HepG2 (cell line): ENCODE results near the gene MRPL14. TPM values are rescaled to one million over a fixed set of nuclear protein-coding genes. Genes with fewer than 3 reads are reported as not detected.

Source experiments
- ATAC-seq: fragments of 200-7000 bp; cut with Tn5 transposase; 3 replicates; pipeline ENCODE4 v1.9.1; 2020; ENCODE audit warnings: mild to moderate bottlenecking, moderate library complexity
- BruUV-seq: library from RNA; stranded (reverse); fragments of 400-500 nt; replicated peaks from 2 replicates; lab custom pipeline; 2021; lab: Mats Ljungman, UMichigan
- CTCF ChIA-PET: fragments of 300-600 bp; formaldehyde crosslinking; extraction: SDS; loops from one replicate; lab custom pipeline; 2021; ENCODE audit warnings: low total read pairs, inconsistent platforms, low intra/inter-chr PET ratio; lab: Yijun Ruan, JAX
- POLR2A ChIA-PET: fragments of 350-600 bp; sonication (Branson Sonifier 250); formaldehyde crosslinking; loops from one replicate; lab custom pipeline; 2020; ENCODE audit warnings: antibody characterized with exemption, inconsistent platforms; lab: Yijun Ruan, JAX
- DNase-seq: peaks from one replicate; pipeline ENCODE4 v3.0.0-alpha.2; 2015; ENCODE audit warnings: low spot score
- FAIRE-seq: peaks from 3 replicates; lab custom pipeline; 2011; peaks lifted over from hg19 to GRCh38; lab: Jason Lieb, UNC
- H2AFZ ChIP-seq: one replicate; pipeline ENCODE4 v1.6.1; 2011; ENCODE audit warnings: low read length, inconsistent platforms
- H3K27ac ChIP-seq: fragments of 300-600 bp; 3 replicates; pipeline ENCODE4 v1.8.0; 2011; ENCODE audit warnings: mixed run types, mild to moderate bottlenecking, mixed read lengths, low read length, inconsistent platforms; ENCODE audit not compliant: insufficient read depth; ENCODE audit errors: extremely low read length
- H3K27me3 ChIP-seq, 2 experiments: fragments of 200-600 bp in 1 of 2; 2 replicates in 1 of 2; 3 replicates in 1 of 2; pipeline versions ENCODE4 v1.6.0 to v1.8.0; 2011; ENCODE audit warnings: low read length in 2 of 2, mild to moderate bottlenecking in 2 of 2, moderate library complexity in 2 of 2, inconsistent platforms in 1 of 2; ENCODE audit not compliant: insufficient read depth in 2 of 2, control insufficient read depth in 1 of 2
- H3K36me3 ChIP-seq, 2 experiments: fragments of 200-600 bp in 1 of 2; replicated peaks in 1 of 2; 2 replicates in 1 of 2; 3 replicates in 1 of 2; pipeline versions ENCODE4 v1.5.1 to v1.8.0; 2011; ENCODE audit warnings: low read length in 2 of 2, inconsistent platforms in 1 of 2; ENCODE audit not compliant: insufficient read depth in 2 of 2, control insufficient read depth in 1 of 2
- H3K4me1 ChIP-seq: 2 replicates; pipeline ENCODE4 v1.5.1; 2012; ENCODE audit warnings: low read length, inconsistent platforms; ENCODE audit not compliant: insufficient read depth
- H3K4me2 ChIP-seq: 2 replicates; pipeline ENCODE4 v1.6.0; 2011; ENCODE audit warnings: low read depth, low read length, inconsistent platforms
- H3K4me3 ChIP-seq, 3 experiments: fragments of 200-600 bp in 1 of 3; sonication (generic), shearing (Covaris generic) in 1 of 3; replicated peaks in 1 of 3; 2 replicates each; pipeline ENCODE4 v1.5.1; 2011 to 2016; ENCODE audit warnings: low read length in 3 of 3, inconsistent platforms in 2 of 3, low read depth in 2 of 3, mild to moderate bottlenecking in 2 of 3, control low read depth in 1 of 3, mixed read lengths in 1 of 3; ENCODE audit not compliant: insufficient read depth in 1 of 3
- H3K79me2 ChIP-seq: one replicate; pipeline ENCODE4 v1.6.1; 2011; ENCODE audit warnings: low read length, inconsistent platforms; ENCODE audit not compliant: insufficient read depth
- H3K9ac ChIP-seq: 2 replicates; pipeline ENCODE4 v1.6.0; 2011; ENCODE audit warnings: mild to moderate bottlenecking, low read depth, low read length, inconsistent platforms; ENCODE audit not compliant: insufficient read depth
- H3K9me3 ChIP-seq: 2 replicates; pipeline ENCODE4 v1.5.1; 2012; ENCODE audit warnings: mild to moderate bottlenecking, low read length
- H4K20me1 ChIP-seq: 2 replicates; pipeline ENCODE4 v1.6.0; 2011; ENCODE audit warnings: inconsistent platforms, mild to moderate bottlenecking, low read length, moderate library complexity; ENCODE audit not compliant: insufficient read depth
- GATAD2A ChIP-seq: IDR thresholded peaks from 2 replicates; pipeline ENCODE4 v1.6.1; 2016
- HIVEP1 ChIP-seq: sonication (generic); formaldehyde crosslinking; IDR thresholded peaks from 2 replicates; pipeline ENCODE4 v1.4.0; 2020; ENCODE audit warnings: mild to moderate bottlenecking, missing genetic modification reagents
- KMT2B ChIP-seq: IDR thresholded peaks from 2 replicates; pipeline ENCODE4 v1.6.1; 2016; ENCODE audit warnings: missing genetic modification reagents, missing compliant biosample characterization
- LCORL ChIP-seq, 2 experiments: fragments of 450-650 bp in 1 of 2; sonication (generic) in 1 of 2; formaldehyde crosslinking in 1 of 2; IDR thresholded peaks; 2 replicates each; pipeline versions ENCODE4 v1.5.0 to v1.6.1; 2017 to 2020; ENCODE audit warnings: antibody characterized with exemption in 1 of 2, missing genetic modification reagents in 1 of 2
- MAFF ChIP-seq: IDR thresholded peaks from 2 replicates; pipeline ENCODE4 v1.6.1; 2011; ENCODE audit warnings: low read depth, low read length, improper control_type of control experiment
- MAX ChIP-seq: IDR thresholded peaks from 2 replicates; pipeline ENCODE4 v1.6.1; 2012; ENCODE audit warnings: inconsistent platforms
- NFATC3 ChIP-seq: sonication (generic); formaldehyde crosslinking; IDR thresholded peaks from 2 replicates; pipeline ENCODE4 v1.5.1; 2020; ENCODE audit warnings: mild to moderate bottlenecking, missing genetic modification reagents
- NFYC ChIP-seq: IDR thresholded peaks from 2 replicates; pipeline ENCODE4 v1.6.1; 2016; ENCODE audit warnings: missing genetic modification reagents, missing compliant biosample characterization
- PATZ1 ChIP-seq: sonication (generic); formaldehyde crosslinking; IDR thresholded peaks from 2 replicates; pipeline ENCODE4 v1.4.0; 2020; ENCODE audit warnings: missing genetic modification reagents
- PLRG1 ChIP-seq: fragments of 450-650 bp; conservative IDR thresholded peaks from 2 replicates; pipeline ENCODE4 v1.6.1; 2016
- SMAD3 ChIP-seq: sonication (generic); formaldehyde crosslinking; IDR thresholded peaks from 2 replicates; pipeline ENCODE4 v1.4.0; 2020; ENCODE audit warnings: missing genetic modification reagents
- ZFY ChIP-seq: sonication (generic); formaldehyde crosslinking; IDR thresholded peaks from 2 replicates; pipeline ENCODE4 v1.4.0; 2020; ENCODE audit warnings: missing genetic modification reagents
- ZNF331 ChIP-seq: sonication (generic); formaldehyde crosslinking; IDR thresholded peaks from 2 replicates; pipeline ENCODE4 v1.4.0; 2020; ENCODE audit warnings: missing genetic modification reagents
- WGBS: methylation state at CpG from one replicate; pipeline ENCODE4 v1.1.6; 2017; ENCODE audit warnings: low lambda C conversion rate; 5-methylcytosine and 5-hydroxymethylcytosine counted together
- in situ Hi-C: cut with HindIII; loops from 2 replicates; pipeline ENCODE4 v1.10.0; 2017; ENCODE audit warnings: low pct_unique_long_range_greater_than_20kb; ENCODE audit not compliant: extremely low pct_ligation_motif_present
- intact Hi-C: fragments of 100-400 bp; cut with micrococcal nuclease; formaldehyde crosslinking; loops from one replicate; pipeline ENCODE4 v1.10.0; 2022; ENCODE audit not compliant: unreplicated experiment
- polyA plus RNA-seq, 8 experiments: library from polyadenylated mRNA; depleted of rRNA in 3 of 8; stranded (reverse) in 7 of 8; unstranded in 1 of 8; fragments of >200 nt; fragmentation: Illumina TruSeq in 4 of 8; extraction: Trizol in 4 of 8; gene quantifications; 2 replicates each; pipeline versions ENCODE4 v1.2.1 to v1.2.3, GENCODE V29; 2011 to 2016; ENCODE audit warnings: low read depth in 4 of 8, missing spikeins in 1 of 8, mixed read lengths in 1 of 8; ENCODE audit not compliant: insufficient read depth in 1 of 8
- total RNA-seq, 5 experiments: library from RNA; depleted of rRNA; stranded (reverse); fragments of >200 nt; fragmentation: Illumina TruSeq; extraction: Trizol; gene quantifications; 2 replicates each; pipeline ENCODE4 v1.2.3, GENCODE V29; 2016; ENCODE audit warnings: low read depth in 1 of 5
- TF ChIP-seq, protein P1 (sequence below): sonication (generic); formaldehyde crosslinking; IDR thresholded peaks from 2 replicates; pipeline ENCODE4 v1.5.1; 2020; ENCODE audit warnings: missing genetic modification reagents, mild to moderate bottlenecking, borderline replicate concordance
- TF ChIP-seq, protein P2 (sequence below): sonication (generic); formaldehyde crosslinking; IDR thresholded peaks from 2 replicates; pipeline ENCODE4 v1.5.0; 2020; ENCODE audit warnings: mild to moderate bottlenecking, missing genetic modification reagents, borderline replicate concordance
- TF ChIP-seq, protein P3 (sequence below): sonication (generic); formaldehyde crosslinking; IDR thresholded peaks from 2 replicates; pipeline ENCODE4 v1.4.0; 2020; ENCODE audit warnings: mild to moderate bottlenecking, missing genetic modification reagents

The MRPL14 gene
- total and polyA plus RNA-seq, 2 of the 13 experiments (the other 11 are each of a cell fraction or from before 2014, with no cell fraction given): 157 to 178 TPM

DNA sequence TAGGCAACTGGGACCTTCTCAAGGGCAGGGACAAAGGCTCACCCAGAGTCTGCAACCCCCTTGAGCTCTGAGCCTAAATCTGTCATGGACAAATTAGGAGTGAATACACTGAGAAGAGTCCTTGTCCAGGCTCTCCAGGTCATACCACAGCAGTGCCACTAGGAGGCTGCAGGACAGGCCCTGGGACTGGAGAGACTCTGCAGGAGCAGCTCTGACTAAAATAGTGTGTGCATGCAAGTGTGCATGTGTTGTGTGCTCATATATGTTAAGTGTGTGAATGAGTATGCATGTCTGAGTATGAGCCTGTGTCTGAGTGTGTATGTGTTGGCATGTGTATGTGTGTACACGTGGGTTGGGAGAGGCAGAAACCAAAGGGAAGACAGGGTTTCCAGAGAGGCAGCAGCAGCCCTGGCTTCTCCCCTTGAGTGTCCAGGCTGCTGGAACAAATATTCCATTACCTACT is 27.1 kb downstream of the MRPL14 start:
- no peaks in the 10 kb centered on the region for H4K20me1 ChIP-seq
- peak; percentile 69 for DNase-seq
- no peak overlapping the region for H3K4me3 ChIP-seq
- H3K79me2 ChIP-seq: no peaks in the 10 kb centered on the region
- peak overlapping the region; percentile 33 for H3K27ac ChIP-seq
- H3K9ac ChIP-seq: no peak overlapping the region
- peak; percentile 89 for ATAC-seq
- WGBS: 30% methylated on average over 1 of the region's 1 CpG
- ChIA-PET POLR2A (interaction anchor here (1.1 to 4.9 kb wide), 9 partner anchors 9 to 157 kb away, joined by 3 to 27 read pairs (median 6); partner anchors contain the start of genes HSP90AB1, MRPL14, SLC35B2 and TMEM63B), CTCF (interaction anchor here (0.6 to 6.1 kb wide), 7 partner anchors 12 to 52 kb away, joined by 3 to 74 read pairs (median 4); no protein-coding TSS in a partner anchor)
- peaks cover 60% of the 10 kb centered on the region for H3K4me1 ChIP-seq
- no TSS peak for BruUV-seq
- in situ Hi-C loops (loop anchor here (5.0 kb wide), 2 partner anchors 52 to 137 kb away; no protein-coding TSS in a partner anchor), intact Hi-C loops (loop anchor here (5.0 kb wide), 1 partner anchor 42 kb away; no protein-coding TSS in a partner anchor)
- H2AFZ ChIP-seq: no peak overlapping the region
- peaks cover 14 to 19% of the 10 kb centered on the region in 2 experiments for H3K36me3 ChIP-seq
- FAIRE-seq: peak; percentile 88
- H3K27me3 ChIP-seq: no peaks in the 10 kb centered on the region
- H3K9me3 ChIP-seq: no peaks in the 10 kb centered on the region
- peak overlapping the region; percentile 48 for H3K4me2 ChIP-seq
- TF ChIP-seq HIVEP1 (0 out of 2 replicates have a peak, but pooled peaks have one; percentile 61), SMAD3 (CRISPR knock-in tag) (0 out of 2 replicates have a peak, but pooled peaks have one; percentile 64), NFYC (CRISPR knock-in tag) (no peak), LCORL (IDR thresholded peaks at IDR 0.05) (no peak), LCORL (CRISPR knock-in tag; IDR thresholded peaks at IDR 0.05) (peak; percentile 72), MAX (no peak), PATZ1 (CRISPR knock-in tag) (peak; percentile 15; the same call in 1 of the 2 replicates), NFATC3 (CRISPR knock-in tag) (0 out of 2 replicates have a peak, but pooled peaks have one; percentile 21), ZNF331 (CRISPR knock-in tag) (peak; percentile 42; the same call in 1 of the 2 replicates), KMT2B (CRISPR knock-in tag) (no peak), GATAD2A (CRISPR knock-in tag) (0 out of 2 replicates have a peak, but pooled peaks have one; percentile 28), PLRG1 (no peak), MAFF (no peak), ZFY (CRISPR knock-in tag) (0 out of 2 replicates have a peak, but pooled peaks have one; percentile 15)
- TF ChIP-seq, protein P1, sequence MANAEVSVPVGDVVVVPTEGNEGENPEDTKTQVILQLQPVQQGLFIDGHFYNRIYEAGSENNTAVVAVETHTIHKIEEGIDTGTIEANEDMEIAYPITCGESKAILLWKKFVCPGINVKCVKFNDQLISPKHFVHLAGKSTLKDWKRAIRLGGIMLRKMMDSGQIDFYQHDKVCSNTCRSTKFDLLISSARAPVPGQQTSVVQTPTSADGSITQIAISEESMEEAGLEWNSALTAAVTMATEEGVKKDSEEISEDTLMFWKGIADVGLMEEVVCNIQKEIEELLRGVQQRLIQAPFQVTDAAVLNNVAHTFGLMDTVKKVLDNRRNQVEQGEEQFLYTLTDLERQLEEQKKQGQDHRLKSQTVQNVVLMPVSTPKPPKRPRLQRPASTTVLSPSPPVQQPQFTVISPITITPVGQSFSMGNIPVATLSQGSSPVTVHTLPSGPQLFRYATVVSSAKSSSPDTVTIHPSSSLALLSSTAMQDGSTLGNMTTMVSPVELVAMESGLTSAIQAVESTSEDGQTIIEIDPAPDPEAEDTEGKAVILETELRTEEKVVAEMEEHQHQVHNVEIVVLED: peak; percentile 25; the same call in 1 of the 2 replicates
- TF ChIP-seq, protein P2, sequence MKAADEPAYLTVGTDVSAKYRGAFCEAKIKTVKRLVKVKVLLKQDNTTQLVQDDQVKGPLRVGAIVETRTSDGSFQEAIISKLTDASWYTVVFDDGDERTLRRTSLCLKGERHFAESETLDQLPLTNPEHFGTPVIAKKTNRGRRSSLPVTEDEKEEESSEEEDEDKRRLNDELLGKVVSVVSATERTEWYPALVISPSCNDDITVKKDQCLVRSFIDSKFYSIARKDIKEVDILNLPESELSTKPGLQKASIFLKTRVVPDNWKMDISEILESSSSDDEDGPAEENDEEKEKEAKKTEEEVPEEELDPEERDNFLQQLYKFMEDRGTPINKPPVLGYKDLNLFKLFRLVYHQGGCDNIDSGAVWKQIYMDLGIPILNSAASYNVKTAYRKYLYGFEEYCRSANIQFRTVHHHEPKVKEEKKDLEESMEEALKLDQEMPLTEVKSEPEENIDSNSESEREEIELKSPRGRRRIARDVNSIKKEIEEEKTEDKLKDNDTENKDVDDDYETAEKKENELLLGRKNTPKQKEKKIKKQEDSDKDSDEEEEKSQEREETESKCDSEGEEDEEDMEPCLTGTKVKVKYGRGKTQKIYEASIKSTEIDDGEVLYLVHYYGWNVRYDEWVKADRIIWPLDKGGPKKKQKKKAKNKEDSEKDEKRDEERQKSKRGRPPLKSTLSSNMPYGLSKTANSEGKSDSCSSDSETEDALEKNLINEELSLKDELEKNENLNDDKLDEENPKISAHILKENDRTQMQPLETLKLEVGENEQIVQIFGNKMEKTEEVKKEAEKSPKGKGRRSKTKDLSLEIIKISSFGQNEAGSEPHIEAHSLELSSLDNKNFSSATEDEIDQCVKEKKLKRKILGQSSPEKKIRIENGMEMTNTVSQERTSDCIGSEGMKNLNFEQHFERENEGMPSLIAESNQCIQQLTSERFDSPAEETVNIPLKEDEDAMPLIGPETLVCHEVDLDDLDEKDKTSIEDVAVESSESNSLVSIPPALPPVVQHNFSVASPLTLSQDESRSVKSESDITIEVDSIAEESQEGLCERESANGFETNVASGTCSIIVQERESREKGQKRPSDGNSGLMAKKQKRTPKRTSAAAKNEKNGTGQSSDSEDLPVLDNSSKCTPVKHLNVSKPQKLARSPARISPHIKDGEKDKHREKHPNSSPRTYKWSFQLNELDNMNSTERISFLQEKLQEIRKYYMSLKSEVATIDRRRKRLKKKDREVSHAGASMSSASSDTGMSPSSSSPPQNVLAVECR (CRISPR knock-in tag): peak; percentile 47; the same call in 1 of the 2 replicates
- TF ChIP-seq, protein P3, sequence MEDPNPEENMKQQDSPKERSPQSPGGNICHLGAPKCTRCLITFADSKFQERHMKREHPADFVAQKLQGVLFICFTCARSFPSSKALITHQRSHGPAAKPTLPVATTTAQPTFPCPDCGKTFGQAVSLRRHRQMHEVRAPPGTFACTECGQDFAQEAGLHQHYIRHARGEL (CRISPR knock-in tag): no peak
